ENCODE measurements around the gene GOT1.
A peak's percentile ranks its signal among the peaks of the same experiment; 100 is the strongest.

Gene GOT1

GRCh38 chr10:99358101-99358500, 72.3 kb downstream of the GOT1 start:
- peak; percentile 18 for DNase-seq (ENCODE audit: low spot score)

- DNase-seq (ENCODE audit: low spot score) = no peak
Measured at GRCh38 chr10:99357691-99358090, 72.7 kb downstream of the GOT1 start.

- no peak for DNase-seq (ENCODE audit: low spot score)
Measured at GRCh38 chr10:99353182-99353581, 77.2 kb downstream of the GOT1 start.

GRCh38 chr10:99347672-99348071, 82.8 kb downstream of the GOT1 start:
- no peak for DNase-seq (ENCODE audit: low spot score)

Measured in HuH-7 (cell line).